HG03439 (cell line): Measurements from ENCODE around the gene CDC42BPA.
"Not testable (repeated sequence)": the region's sequence is repeated elsewhere in the genome, so short reads cannot be mapped to it uniquely, and the experiment has no call there.

ENCODE experiments used
- ATAC-seq: cut with Tn5 transposase; IDR thresholded peaks from one replicate; pipeline ENCODE4 v1.9.1; 2021; ENCODE audit warnings: mild to moderate bottlenecking, moderate library complexity; ENCODE audit not compliant: unreplicated experiment

The CDC42BPA gene

DNA sequence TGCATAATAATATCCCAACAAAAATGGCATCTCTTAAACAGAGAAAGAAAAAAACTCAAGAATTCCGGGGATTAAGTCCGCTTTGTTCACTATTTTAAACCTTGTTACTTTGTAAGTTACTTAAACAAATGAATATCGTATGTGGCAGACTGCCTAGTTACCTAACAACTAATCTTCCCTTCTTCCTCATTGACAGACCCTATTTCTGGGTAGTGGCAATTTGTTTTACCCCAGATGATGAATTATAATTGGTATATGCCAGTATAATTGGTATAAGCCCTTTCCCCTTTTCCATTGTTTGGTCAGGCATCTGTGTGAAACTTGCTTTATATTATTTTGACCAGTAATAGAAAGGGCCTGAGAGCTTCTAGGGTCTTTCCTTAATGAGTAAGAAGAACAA, 52.4 kb downstream of the CDC42BPA start:
- no peak for ATAC-seq

DNA sequence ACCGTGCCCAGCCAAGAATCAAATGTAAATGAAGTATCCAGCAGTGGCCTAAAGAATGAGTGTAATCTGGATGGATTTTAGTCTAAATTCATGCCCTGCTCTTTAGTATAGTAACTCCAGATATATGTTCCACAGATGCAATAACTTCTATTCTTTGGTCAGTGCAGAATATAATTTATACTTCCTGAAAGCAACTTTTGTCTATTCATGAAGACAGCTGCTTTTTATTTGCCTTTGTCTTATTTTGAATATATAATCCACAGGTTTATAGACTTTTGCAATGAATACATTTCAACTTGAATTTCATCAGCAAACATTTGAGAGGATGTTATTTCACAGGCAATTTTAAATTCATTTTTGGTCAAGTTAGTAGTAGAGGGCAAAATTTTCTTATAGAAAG, 54.4 kb downstream of the CDC42BPA start:
- no peak for ATAC-seq

DNA sequence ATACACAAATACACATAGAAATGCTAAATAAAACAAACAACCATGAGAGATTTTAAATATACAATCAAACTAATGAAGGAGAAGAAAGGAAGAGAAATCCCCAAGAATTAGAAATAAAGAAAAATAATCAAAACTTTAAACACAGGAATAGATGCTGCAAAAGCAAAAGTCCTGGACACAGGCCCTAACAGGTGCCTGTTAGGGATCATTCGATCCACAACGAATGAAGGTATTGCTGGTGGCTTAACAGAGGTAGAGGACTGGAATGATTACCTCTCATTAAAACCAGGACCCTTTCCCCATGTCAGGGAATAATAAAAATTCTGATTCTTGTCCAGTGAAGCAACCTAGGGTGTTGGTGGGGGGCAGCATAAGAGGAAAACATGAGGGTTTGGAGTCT, 56.8 kb downstream of the CDC42BPA start:
- no peak for ATAC-seq

DNA sequence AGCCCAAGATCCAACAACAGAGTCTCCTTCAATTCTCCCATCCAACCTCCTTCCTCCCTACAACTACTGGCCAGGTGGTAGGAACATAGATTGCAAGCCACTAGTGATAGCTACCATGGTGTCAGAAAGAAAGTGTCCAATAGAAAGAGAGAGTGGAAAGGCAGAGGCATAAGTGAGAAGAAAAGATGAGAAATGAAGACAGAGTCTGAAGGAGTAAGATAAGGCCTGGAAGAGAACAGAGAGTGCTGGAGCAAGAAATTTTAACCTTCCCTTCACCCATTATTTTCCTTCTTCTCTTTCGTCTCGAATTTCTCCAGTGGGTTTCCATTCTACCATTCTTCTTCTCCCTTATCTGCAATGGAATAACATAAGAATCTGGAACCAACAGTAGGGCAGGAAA, 57.9 kb downstream of the CDC42BPA start:
- no peak for ATAC-seq

DNA sequence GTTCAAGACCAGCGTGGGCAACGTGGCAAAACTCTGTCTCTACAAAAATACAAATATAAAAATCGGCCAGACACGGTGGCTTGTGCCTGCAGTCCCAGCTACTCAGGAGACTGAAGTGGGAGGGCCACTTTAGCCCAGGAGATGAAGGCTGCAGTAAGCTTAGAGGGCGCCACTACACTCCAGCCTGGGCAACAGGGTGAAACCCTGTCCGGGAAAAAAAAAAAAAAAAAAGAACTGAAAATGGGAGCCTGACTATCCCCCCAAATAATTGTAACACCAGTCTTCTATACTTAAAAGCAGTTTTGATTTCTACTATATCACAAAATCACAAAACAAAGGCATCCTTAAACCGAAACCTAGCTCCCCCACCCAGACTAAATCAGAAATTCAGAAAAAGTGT, 60.3 kb downstream of the CDC42BPA start:
- ATAC-seq: no peak

DNA sequence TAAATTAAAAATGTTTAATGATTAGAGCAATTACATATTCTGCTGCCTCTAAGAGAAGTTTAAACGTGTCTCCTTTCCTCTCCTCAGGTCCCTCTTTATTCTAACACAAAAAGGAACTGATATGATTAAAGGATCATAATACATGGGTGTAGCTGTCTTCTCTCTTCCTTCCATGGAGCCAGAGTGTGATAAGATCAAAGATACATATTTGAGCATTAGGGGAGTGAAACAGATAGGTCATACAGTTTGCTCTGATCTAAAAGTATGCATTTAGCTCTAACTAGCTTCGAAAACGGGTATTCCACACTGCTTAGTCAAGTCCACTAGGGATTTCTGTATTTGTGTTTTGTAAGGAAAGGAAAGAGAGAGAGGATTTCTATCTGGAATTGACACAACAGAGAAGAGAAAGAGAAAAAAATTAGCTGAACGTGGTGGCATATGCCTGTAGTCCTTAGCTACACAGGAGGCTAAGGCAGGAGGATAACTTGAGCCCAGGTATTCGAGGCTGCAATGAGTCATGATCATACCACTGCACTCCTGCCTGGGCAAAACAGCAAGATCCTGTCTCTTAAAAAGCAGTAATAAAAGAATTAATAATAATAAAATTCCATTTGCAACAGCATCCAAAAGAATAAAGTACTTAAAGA, 63.1 kb downstream of the CDC42BPA start:
- no peak for ATAC-seq

DNA sequence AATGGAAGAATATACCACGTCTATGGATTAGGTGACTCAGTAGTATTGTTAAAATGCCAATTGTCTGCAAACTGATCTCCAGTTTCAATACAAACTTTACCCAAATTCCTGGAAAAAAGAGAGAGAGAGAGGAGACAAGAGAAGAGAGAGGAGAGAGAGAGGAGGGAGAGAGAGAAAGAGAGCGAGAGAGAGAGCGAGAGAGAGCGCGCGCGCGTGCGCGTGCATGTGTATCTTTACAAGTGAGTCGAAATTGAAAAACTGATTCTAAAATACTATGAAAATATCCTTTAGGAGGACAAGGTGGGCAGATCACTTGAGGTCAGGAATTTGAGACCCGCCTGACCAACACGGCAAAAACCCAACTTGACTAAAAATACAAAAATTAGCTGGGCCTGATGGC, 65.2 kb downstream of the CDC42BPA start:
- no peak for ATAC-seq

DNA sequence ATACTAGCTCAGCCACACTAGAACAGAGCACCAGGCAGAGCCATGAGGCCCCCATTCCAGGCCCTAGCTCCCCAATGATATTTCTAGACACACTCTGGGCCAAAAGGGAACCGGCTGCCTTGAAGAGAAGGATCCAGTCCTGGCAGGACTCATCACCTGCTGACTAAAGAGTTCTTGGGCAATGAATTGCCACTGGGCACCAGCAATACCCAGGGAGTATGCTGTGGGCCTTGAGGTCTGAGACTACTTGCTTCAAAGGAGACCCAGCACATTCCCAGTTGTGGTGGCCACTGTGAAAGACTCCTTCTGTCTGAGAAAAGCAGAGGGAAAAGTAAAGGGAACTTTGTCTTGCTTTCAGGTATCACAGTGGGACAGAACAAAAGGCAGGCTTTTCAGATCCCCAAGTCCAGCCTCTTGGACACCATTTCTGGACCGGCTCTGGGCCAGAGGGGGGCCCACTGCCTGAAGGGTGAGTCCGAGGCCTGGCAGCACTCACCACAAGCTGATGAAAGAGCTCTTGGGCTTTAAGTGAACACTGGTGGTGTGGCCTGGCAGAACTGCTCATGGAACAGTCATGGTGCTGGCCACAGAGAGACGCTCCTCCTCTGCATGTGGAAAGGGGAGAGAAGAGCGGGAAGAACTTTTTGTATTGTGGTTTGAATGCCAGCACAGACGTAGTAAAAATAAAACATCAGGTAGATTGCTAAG, 72.5 kb downstream of the CDC42BPA start:
- ATAC-seq: no peak

DNA sequence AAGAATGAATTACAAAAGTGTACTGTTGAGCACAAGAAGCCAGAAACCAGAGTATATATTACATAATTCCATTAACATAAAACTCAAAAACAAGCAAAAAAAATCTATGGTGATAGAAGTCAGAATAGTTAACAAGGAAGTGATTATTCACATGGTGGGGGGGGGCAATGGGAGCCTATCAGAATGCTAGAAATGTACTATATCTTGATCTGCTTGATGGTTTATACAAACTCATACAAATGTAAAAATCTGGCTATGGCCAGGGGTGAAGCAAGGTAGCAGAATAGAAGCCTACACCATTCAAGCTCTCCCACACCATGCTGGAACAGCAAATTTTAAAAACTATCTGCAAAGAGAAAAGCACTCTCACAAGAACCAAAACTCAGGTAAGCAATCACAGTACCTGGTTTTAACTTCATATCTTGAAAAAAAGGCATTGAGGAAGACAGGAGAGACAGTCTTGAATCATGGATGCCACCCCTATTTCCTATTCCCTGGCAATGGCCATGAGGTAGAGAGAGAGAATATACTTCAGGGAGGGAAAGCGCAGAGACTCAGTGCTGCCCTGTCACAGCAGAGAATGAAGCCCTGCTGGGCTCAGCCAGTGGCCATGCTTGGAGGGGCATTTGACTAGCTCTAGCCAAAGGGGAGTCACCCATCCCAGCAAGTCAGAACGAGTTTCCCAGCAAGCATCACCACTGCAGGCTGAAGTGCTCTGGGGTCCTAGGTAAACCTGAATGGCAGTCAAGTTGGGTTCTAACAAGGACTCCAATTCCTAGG, 73.8 kb downstream of the CDC42BPA start:
- no peak for ATAC-seq

DNA sequence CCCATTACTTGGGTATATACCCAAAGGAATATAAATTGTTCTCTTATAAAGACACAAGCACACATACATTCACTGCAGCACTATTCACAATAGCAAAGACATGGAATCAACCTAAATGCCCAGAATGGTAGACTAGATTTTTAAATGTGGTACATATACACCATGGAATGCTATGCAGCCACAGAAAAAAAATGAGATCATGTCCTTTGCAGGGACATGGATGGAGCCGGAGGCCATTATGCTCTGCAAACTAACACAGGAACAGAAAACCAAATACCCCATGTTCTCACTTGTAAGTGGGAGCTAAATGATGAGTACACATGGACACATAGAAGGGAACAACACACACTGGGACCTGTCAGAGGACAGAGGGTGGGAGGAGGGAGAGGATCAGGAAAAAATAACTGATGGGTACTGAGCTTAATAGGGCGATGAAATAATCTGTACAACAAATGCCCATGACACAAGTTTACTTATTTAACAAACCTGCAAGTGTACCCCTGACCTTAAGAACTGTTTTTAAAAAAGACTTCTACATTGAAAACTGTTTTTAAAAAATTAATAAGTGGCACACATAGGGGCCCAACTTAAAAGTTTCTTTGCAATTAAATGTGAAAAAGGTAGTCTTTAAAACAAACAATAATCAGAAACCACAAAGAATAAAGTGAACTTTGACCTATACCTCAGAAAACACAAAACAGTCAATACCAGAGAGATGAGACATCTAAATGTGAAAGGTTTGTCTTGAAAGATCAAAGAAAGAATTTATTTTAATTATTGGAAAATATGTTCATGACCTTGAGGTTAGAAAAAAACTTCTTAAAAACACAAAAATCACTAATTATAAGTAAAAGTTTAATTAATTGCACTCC, 75.2 kb downstream of the CDC42BPA start:
- no peak for ATAC-seq

DNA sequence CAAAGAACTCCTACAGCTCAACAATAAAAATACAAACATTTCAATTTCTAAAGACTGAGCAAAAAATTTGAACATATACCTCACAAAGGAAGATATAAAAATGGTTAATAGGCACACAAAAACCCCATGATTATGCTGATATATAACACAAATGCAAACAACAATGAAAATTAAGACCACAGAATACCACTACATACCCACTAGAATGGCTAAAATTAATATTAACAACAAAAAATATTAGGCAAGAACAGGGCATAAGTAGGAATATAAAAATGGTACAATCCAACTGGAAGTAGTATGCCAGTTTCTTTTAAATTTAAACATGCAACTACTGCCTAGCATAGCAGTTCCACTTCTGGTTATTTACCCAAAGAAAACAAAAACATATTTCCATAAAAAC, 77.3 kb downstream of the CDC42BPA start:
- no peak for ATAC-seq

DNA sequence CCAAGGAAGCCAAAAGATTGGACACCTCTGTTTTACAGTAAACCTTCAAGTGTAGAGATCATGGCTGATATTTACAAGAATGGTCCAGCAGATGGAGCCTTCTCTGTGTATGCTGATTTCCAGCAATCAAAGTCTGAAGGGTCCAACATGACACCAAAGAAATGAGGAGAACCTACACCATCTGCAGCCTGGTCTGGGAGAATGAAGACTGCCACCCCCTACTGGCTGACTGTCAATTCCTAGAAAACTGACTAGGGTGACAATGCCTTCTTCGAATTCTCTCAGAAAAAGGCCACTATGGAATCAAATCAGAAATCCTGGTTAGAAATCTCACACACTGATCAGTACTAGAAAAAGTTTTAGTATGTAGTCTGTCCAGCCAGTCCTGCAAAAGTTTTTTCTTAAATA, 83.3 kb downstream of the CDC42BPA start:
- ATAC-seq: no peak

DNA sequence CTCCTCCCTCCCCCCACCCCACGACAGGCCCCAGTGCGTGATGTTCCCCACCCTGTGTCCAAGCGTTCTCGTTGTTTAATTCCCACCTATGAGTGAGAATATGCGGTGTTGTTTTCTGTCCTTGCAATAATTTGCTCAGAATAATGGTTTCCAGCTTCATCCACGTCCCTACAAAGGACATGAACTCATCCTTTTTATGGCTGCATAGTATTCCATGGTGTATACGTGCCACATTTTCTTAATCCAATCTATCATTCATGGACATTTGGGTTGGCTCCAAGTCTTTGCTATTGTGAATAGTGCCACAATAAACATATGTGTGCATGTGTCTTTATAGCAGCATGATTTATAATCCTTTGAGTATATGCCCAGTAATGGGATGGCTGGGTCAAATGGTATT, 87.2 kb downstream of the CDC42BPA start:
- not testable (repeated sequence) for ATAC-seq

DNA sequence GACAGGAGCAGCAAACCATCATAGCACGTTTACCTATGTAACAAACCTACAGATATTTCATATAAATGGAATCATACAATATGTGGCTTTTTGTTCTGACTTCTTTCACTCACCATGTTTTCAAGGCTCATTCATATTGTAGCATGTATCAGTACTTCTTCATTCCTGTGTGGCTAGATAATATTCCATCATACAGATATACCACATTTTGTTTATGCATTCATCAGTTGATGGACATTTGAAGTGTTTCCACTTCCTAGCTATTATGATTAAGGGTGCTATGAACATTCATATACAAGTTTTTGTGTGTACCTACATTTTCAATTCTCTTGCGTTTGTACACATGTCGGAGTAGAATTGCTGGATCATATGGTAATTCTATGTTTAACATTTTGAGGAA, 90.1 kb downstream of the CDC42BPA start:
- ATAC-seq: no peak

DNA sequence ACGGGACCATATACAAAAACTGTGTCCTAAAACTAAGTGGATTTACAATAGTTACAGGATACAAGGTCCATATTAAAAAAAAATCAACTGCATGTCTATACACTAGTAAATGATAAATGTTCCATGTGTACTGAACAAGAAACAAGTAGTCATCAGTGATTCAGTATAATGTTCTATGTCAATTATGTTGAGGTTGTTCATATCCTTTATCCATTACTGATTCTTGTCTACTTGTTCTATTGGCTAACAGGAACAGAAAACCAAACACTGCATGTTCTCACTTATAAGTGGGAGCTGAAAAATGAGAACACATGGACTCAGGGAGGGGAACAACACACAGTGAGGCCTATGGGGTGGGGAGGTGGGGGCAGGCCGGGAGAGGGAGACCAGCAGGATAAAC, 90.5 kb downstream of the CDC42BPA start:
- ATAC-seq: no peak

DNA sequence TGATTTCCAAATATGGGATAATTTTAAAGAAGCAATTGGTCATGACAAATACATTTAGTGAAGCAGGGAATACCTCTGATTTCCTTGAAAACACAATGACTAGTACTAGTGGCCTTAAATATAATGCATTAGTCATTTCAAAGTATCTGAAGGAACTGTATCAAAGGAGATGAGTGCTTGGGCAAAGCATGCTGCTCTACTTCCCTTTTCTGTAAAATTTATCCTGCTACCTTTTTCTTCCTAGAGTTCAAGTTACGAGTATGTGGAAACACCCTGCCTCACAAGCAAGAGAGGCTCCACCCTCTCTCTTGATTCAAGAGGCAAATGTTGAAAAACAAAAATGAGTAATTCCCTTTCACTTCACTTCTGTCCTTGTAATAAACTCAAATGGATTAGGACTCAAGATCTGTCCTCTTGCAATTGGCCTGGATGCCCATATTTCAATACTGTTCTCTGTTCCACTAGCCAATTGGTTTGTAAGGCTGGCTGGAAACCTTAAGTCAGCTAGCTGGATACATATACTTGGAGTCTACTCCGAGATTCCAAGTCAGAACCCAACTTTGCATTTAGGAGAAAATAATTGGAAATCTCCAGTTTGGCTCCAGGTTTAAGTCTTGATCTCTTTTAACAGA, 92.5 kb downstream of the CDC42BPA start:
- no peak for ATAC-seq

DNA sequence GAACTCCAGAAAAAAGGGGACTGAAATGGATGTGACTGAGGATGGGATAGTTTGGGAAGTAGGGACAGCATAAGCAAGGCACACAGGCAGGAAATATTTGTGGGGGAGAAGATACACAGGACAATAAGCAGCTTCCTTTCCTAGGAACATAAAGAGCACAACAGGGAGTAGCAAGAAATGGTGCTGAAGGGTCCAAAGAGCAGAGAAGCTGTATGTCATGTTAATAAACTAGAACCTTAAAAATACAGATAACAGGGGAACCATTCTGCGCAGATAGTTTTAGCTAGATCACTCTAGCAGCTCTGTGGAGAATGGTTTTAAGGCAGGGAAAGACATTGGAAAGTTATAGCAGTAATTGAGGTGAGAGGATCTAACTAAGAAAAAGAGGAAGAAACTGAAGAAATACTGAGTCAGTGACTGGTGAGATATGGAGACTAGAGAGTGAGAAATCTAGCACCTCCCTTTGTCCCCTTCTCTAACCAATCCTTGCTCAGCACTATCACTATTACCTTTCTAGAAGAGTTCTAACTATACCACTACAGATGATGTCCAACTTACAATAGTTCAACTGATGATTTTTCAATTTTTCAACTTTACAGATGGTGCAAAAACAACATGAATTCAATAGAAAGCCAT, 95.0 kb downstream of the CDC42BPA start:
- ATAC-seq: no peak

DNA sequence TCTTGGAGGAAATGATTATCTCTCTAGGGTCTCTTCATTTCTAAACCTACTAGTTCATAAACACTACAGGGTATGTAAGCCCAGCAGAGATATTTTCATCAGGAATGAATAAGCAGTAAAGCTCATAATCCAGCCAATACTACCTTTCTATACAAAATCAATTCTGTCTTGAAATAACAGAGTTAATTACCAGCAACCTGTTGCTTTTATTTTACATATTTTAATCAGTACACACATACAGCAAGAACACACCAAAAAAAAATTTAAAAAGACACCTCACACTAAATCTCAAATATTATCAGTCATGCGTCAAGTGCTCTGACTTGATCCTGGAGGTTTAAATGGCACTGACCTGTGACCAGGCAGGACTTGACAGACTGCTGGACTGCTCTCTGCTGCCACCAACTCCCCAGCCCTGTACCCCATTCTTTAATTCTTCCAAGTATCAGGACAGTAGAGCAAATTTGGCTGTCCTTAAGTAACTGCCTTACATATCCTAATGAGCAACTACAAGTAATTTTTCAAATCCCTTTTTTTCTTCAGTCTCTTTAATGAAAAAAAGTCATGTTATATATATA, 98.5 kb downstream of the CDC42BPA start:
- no peak for ATAC-seq

DNA sequence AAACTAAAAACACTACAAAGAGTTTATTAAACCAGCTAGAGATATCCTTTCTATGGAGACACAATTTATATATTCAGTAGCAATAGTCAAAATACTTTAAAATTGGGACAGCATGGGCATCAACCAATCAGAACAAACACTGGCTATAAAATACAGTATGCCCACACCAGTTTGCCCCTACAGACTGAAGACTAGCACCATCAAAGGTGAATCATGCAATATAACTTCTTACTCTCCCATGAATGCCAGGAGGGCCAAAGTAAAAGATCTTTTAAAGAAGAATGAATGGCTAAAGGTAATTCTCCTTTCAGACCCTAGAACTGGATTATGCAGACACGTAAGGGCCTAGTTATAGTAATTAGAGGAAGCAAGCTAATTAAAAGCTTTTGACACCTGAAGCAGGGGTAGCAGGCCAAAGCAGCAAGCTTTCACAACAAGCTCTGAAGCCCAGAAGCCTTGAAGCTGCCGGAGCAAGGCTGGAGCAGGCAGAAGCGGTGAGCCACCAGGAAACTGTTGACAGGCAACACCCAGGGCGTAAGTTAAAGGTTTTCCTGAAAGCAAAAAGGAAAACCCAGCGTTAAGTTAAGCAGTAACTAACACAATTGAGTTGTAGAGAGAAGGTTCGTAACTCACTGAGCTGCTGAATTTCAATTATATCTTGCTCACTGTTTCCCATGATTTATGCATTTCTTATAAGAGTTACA, 99.3 kb downstream of the CDC42BPA start:
- no peak for ATAC-seq
